Measurements from ENCODE around the gene NDUFA3. TPM values are rescaled to one million over a fixed set of nuclear protein-coding genes. Genes with fewer than 3 reads are reported as not detected.

The NDUFA3 gene
- total and polyA plus RNA-seq, 2 of the 13 experiments (the other 11 are each of a cell fraction or from before 2014, with no cell fraction given), result 31.6 to 75.4 TPM

- WGBS (ENCODE audit: low lambda C conversion rate), result 94% methylated on average over 10 of the region's 10 CpGs
- in situ Hi-C loops (cut with HindIII; ENCODE audit: extremely low pct_ligation_motif_present, low pct_unique_long_range_greater_than_20kb) (no loop called here), intact Hi-C loops (cut with micrococcal nuclease; ENCODE audit: unreplicated experiment) (no loop called here)
- FAIRE-seq (no peak), DNase-seq (ENCODE audit: low spot score) (no peak), ATAC-seq (no peak)
- Histone ChIP-seq H3K4me2 (ENCODE audit: low read depth, low read length) (no peak overlapping the region), H3K27me3 (ENCODE audit: control insufficient read depth in 1 of 2, insufficient read depth in 2 of 2, low read length in 2 of 2) (no peaks in the 10 kb centered on the region), H3K9me3 (ENCODE audit: low read length) (no peaks in the 10 kb centered on the region), H3K9ac (ENCODE audit: insufficient read depth, low read depth, low read length) (no peak overlapping the region), H2AFZ (ENCODE audit: low read length) (no peak overlapping the region), H3K4me3 (replicated peaks in 1 of 3; ENCODE audit: insufficient read depth in 1 of 3, low read depth in 2 of 3, low read length in 3 of 3) (no peak overlapping the region), H4K20me1 (ENCODE audit: insufficient read depth, low read length) (no peaks in the 10 kb centered on the region), H3K4me1 (ENCODE audit: insufficient read depth, low read length) (peaks cover 11% of the 10 kb centered on the region), H3K27ac (ENCODE audit: extremely low read length, insufficient read depth, low read length) (no peak overlapping the region), H3K36me3 (replicated peaks in 1 of 2; ENCODE audit: control insufficient read depth in 1 of 2, insufficient read depth in 2 of 2, low read length in 2 of 2) (peaks cover 24 to 66% of the 10 kb centered on the region in 2 experiments; a peak in 4 of 5 replicates), H3K79me2 (ENCODE audit: insufficient read depth, low read length) (peaks cover 9% of the 10 kb centered on the region)
- ChIA-PET POLR2A (no interaction called here), CTCF (ENCODE audit: low intra/inter-chr PET ratio, low total read pairs) (no interaction called here)
- no TSS peak for BruUV-seq (replicated peaks)
- peak; percentile 72 for TF ChIP-seq MAFG (CRISPR knock-in tag; IDR thresholded peaks at IDR 0.05)
- TF ChIP-seq GABPA (IDR thresholded peaks at IDR 0.05; ENCODE audit: low read depth, low read length), result no peak
- no peak for TF ChIP-seq GABPA (CRISPR knock-in tag; IDR thresholded peaks at IDR 0.05; ENCODE audit: low read depth)
- no peak for TF ChIP-seq TAF1 (CRISPR knock-in tag; IDR thresholded peaks at IDR 0.05)
- no peak for TF ChIP-seq ZNF766 (CRISPR knock-in tag; IDR thresholded peaks at IDR 0.05; ENCODE audit: borderline replicate concordance)
- TF ChIP-seq MAFF (IDR thresholded peaks at IDR 0.05; ENCODE audit: low read depth, low read length), result peak; percentile 86
- peak; percentile 90 to 93 for TF ChIP-seq MAFK (conservative IDR thresholded peaks at IDR 0.05 in 1 of 2, IDR thresholded peaks at IDR 0.05 in 1 of 2; ENCODE audit: low read length in 2 of 2)
These were observed 18.6 kb downstream of the NDUFA3 start for GRCh38 chr19:54121259-54121658.

GRCh38 chr19:54123682-54124081, 21.0 kb downstream of the NDUFA3 start:
- H2AFZ ChIP-seq (ENCODE audit: low read length), result no peak overlapping the region
- intact Hi-C loops (cut with micrococcal nuclease; ENCODE audit: unreplicated experiment), result no loop called here
- H4K20me1 ChIP-seq (ENCODE audit: insufficient read depth, low read length), result no peaks in the 10 kb centered on the region
- peaks cover 22 to 74% of the 10 kb centered on the region in 2 experiments; a peak in 4 of 5 replicates for H3K36me3 ChIP-seq (replicated peaks in 1 of 2; ENCODE audit: control insufficient read depth in 1 of 2, insufficient read depth in 2 of 2, low read length in 2 of 2)
- H3K9me3 ChIP-seq (ENCODE audit: low read length), result no peaks in the 10 kb centered on the region
- BruUV-seq (replicated peaks), result no TSS peak
- no peaks in the 10 kb centered on the region for H3K79me2 ChIP-seq (ENCODE audit: insufficient read depth, low read length)
- FAIRE-seq (no peak), DNase-seq (ENCODE audit: low spot score) (no peak), ATAC-seq (no peak)
- WGBS (ENCODE audit: low lambda C conversion rate), result 94% methylated on average over 13 of the region's 17 CpGs
- H3K9ac ChIP-seq (ENCODE audit: insufficient read depth, low read depth, low read length), result no peak overlapping the region
- POLR2A ChIA-PET, result interaction anchor here (1.6 kb wide), 1 partner anchor 13 kb away, joined by 4 read pairs; no protein-coding TSS in a partner anchor
- no peak overlapping the region for H3K27ac ChIP-seq (ENCODE audit: extremely low read length, insufficient read depth, low read length)
- CTCF ChIA-PET (ENCODE audit: low intra/inter-chr PET ratio, low total read pairs), result no interaction called here
- in situ Hi-C loops (cut with HindIII; ENCODE audit: extremely low pct_ligation_motif_present, low pct_unique_long_range_greater_than_20kb), result no loop called here
- H3K4me2 ChIP-seq (ENCODE audit: low read depth, low read length), result no peak overlapping the region
- no peaks in the 10 kb centered on the region for H3K27me3 ChIP-seq (ENCODE audit: control insufficient read depth in 1 of 2, insufficient read depth in 2 of 2, low read length in 2 of 2)
- no peaks in the 10 kb centered on the region for H3K4me1 ChIP-seq (ENCODE audit: insufficient read depth, low read length)
- no peak overlapping the region for H3K4me3 ChIP-seq (replicated peaks in 1 of 3; ENCODE audit: insufficient read depth in 1 of 3, low read depth in 2 of 3, low read length in 3 of 3)
- no peak for TF ChIP-seq HDAC1 (CRISPR knock-in tag; IDR thresholded peaks at IDR 0.05)
- no peak for TF ChIP-seq KDM3A (CRISPR knock-in tag; IDR thresholded peaks at IDR 0.05; ENCODE audit: low read depth)
- TF ChIP-seq GATA4 (IDR thresholded peaks at IDR 0.05; ENCODE audit: borderline replicate concordance, low read depth), result no peak
- no peak for TF ChIP-seq AGO2 (optimal IDR thresholded peaks at IDR 0.05; ENCODE audit: low read depth, low read length)
- TF ChIP-seq MATR3 (CRISPR knock-in tag; IDR thresholded peaks at IDR 0.05), result no peak
- TF ChIP-seq MLLT10 (CRISPR knock-in tag; IDR thresholded peaks at IDR 0.05), result no peak
- TF ChIP-seq KDM5B (CRISPR knock-in tag; IDR thresholded peaks at IDR 0.05; ENCODE audit: borderline replicate concordance), result no peak
- TF ChIP-seq MXI1 (IDR thresholded peaks at IDR 0.05; ENCODE audit: borderline replicate concordance, low read depth, low read length), result no peak
- no peak for TF ChIP-seq ZEB1 (IDR thresholded peaks at IDR 0.05; ENCODE audit: insufficient replicate concordance, low read depth)
- TF ChIP-seq TFE3 (CRISPR knock-in tag; IDR thresholded peaks at IDR 0.05), result no peak
- TF ChIP-seq ZNF678 (CRISPR knock-in tag; IDR thresholded peaks at IDR 0.05), result no peak
- TF ChIP-seq CREB3 (CRISPR knock-in tag; IDR thresholded peaks at IDR 0.05), result no peak
- TF ChIP-seq SIX1 (CRISPR knock-in tag; IDR thresholded peaks at IDR 0.05; ENCODE audit: borderline replicate concordance), result no peak
- TF ChIP-seq NFE2 (CRISPR knock-in tag; IDR thresholded peaks at IDR 0.05), result no peak
